Hepatic stellate cell (primary cell): Measurements from ENCODE around the gene PDE1A.
A peak's percentile ranks its signal among the peaks of the same experiment; 100 is the strongest.
"Not testable (repeated sequence)": the region's sequence is repeated elsewhere in the genome, so short reads cannot be mapped to it uniquely, and the experiment has no call there.

ENCODE experiments used
- DNase-seq: peaks from one replicate; pipeline ENCODE4 v3.0.0; 2011; ENCODE audit warnings: low spot score

PDE1A gene

DNA sequence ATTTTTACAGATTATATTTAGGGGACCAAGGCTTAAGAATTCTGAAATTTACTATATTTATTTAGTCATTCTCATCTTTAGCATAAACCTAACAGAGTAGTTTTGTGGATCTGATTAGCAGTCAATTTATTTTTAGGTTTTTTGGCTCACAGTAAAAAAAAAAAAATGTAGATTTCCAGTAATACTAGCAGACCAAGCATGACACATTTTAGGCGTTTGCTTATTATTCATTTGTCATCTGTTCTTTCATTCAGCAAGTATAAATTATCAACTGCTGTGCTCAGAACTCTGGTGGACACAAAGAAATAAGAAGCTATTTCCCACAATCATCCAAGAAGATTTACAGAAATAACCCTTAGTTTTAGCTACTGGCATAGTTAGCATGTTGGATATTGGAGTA is 20.6 kb downstream of the PDE1A start:
- no peak for DNase-seq

DNA sequence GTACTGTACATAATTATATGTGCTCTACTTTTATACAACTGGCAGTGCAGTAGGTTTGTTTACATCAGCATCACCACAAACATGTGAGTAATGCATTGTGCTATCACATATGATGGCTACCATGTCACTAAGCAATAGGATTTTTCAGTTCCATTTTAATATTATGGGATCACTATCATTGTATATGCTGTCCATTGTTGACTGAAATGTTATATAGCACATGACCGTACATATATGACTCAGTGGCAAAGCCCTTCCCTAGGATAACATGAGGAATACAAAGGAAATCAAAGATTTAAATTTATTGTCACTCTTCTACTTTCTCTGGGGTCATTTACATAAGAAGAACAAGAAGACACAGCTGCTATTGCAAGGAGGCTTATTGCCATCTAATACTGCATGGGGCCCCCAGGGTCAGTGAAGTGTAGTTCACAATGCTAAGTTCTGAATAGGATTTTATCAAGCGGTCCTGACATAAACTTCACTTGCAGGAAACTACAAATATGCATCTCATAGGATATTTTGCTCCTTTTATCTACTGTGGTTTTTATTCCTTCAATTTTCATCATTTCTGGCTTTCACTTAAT is 21.8 kb downstream of the PDE1A start:
- no peak for DNase-seq

GRCh38 chr2:182404092-182404491 is 22.7 kb downstream of the PDE1A start:
- DNase-seq = no peak

GRCh38 chr2:182393270-182393760 is 33.5 kb downstream of the PDE1A start:
- DNase-seq = no peak

- no peak for DNase-seq
These were observed 35.4 kb downstream of the PDE1A start for GRCh38 chr2:182391443-182391842.

GRCh38 chr2:182386267-182386880 is 40.5 kb downstream of the PDE1A start:
- not testable (repeated sequence) for DNase-seq

DNA sequence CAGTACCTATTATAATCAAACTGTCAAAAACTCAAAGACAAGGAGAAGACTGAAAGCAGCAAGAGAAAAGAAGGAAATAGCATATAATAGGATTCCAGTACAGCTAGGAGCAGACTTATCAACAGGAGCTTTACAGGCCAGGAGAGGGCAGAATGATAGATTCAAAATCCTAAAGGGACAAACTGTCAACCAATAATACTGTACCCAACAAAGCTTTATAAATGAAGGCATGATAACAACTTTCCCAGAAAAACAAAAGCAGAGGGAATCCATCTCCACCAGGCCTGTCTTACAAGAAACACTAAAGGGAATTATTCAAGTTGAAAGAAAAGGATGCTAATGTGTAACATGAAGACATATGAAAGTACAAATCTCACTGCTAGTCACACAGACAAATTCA is 42.0 kb downstream of the PDE1A start:
- no peak for DNase-seq

DNA sequence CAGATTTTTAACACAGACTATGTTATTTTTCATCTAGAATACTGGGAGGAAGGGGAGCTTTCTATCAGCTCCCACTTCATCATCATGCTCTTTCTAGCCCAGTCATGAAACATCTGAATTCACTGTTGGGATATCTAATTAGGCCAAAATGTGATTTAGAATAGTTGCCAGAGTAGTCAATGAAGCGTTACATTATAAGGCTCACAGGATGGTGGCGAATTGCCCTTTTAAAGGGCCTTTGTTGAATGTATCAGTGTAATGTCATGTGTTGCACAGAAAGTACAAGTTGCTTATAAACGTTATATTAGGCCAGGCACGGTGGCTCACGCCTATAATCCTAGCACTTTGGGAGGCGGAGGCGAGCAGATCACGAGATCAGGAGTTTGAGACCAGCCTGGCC is 45.6 kb downstream of the PDE1A start:
- no peak for DNase-seq

- DNase-seq = no peak
These were observed 47.6 kb downstream of the PDE1A start for GRCh38 chr2:182379241-182379640.

- DNase-seq = no peak
These were observed 48.1 kb downstream of the PDE1A start for GRCh38 chr2:182378759-182379158.

DNA sequence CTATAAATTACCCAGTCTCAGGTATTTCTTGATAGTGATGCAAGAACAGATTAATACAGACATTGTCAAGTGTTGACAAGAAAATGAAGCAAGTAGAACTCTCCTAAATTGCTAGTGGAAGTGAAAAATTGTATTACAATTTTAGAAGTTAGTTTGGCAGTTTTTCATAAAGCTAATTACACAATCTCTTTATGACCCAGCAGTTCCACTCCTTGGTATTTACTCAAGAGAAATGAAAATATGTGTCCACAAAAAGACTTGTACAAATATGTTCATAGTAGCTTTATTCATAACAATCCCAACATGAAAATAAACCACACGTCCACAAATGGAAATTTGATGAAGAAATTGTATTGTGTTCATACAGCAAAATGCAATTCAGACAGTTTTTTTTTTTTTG is 49.4 kb downstream of the PDE1A start:
- DNase-seq = no peak

DNA sequence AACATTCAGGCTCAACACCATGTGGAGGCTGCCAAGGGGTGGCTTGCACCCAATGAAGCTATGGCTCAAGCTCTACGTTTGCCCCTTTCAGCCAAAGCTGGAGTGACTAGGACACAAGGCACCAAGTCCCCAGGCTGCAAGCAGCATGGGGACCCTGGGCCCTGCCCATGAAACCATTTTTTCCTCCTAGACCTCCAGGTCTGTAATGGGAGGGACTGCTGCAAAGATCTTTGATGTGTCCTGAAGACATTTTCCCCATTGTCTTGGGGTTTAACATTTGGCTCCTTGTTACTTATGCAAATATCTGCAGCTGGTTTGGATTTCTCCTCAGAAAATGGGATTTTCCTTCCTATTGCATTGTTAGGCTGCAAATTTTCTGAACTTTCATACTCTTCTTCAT is 51.0 kb downstream of the PDE1A start:
- DNase-seq = no peak

GRCh38 chr2:182372661-182373060 is 54.2 kb downstream of the PDE1A start:
- peak; percentile 78 for DNase-seq

- no peak for DNase-seq
These were observed 57.8 kb downstream of the PDE1A start for GRCh38 chr2:182368996-182369395.

- DNase-seq = no peak
These were observed 58.4 kb downstream of the PDE1A start for GRCh38 chr2:182368446-182368845.

- no peak for DNase-seq
These were observed 59.4 kb downstream of the PDE1A start for GRCh38 chr2:182367401-182367800.

DNA sequence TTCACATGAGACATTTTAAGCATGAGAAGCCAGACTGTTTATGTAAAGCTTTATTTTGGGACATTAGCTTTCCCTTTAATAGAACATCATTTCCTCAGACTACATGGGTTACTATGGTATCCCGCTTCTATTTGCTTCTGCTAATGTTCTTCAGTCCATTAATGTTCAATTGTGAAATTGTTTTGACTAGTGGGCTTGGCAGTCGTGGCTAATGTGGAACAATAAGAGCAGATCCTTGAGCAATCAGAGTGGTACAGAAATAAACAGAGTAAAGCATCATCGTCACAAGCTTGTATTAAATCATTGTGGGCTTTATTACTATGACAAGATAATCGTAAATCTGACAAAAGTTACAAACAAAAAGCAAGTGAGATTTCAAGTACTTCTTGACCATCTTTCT is 60.2 kb downstream of the PDE1A start:
- DNase-seq = no peak

- no peak for DNase-seq
These were observed 61.0 kb downstream of the PDE1A start for GRCh38 chr2:182365855-182366254.

- DNase-seq = no peak
These were observed 65.4 kb downstream of the PDE1A start for GRCh38 chr2:182361477-182361876.

DNA sequence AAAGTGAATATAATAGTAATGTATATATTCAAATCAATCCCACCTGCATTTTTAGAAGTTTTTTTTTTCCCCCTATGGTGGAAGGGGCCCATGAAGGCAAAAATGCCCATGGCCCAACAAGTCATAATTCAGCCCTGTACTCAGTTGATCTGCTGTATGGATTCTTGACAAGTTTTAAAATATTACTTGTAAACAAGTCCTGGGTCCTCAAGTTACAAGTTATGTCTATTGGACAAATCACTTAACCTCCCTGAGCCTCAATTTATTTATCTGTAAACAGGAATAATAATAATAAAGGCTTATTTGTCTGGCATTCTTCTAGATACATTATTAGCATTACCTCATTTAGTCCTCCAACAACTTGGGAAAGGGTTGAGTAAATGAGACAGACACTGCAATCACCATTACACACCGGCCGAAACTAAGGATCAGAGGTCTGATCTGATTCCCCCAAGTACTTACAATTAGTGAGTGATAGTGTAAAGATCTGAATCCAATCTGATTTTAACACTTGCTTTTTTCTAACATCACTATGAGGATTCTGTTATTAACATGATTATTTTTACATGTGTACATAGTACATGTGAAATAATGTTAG is 66.1 kb downstream of the PDE1A start:
- DNase-seq = no peak

GRCh38 chr2:182359990-182360662 is 66.7 kb downstream of the PDE1A start:
- no peak for DNase-seq

DNA sequence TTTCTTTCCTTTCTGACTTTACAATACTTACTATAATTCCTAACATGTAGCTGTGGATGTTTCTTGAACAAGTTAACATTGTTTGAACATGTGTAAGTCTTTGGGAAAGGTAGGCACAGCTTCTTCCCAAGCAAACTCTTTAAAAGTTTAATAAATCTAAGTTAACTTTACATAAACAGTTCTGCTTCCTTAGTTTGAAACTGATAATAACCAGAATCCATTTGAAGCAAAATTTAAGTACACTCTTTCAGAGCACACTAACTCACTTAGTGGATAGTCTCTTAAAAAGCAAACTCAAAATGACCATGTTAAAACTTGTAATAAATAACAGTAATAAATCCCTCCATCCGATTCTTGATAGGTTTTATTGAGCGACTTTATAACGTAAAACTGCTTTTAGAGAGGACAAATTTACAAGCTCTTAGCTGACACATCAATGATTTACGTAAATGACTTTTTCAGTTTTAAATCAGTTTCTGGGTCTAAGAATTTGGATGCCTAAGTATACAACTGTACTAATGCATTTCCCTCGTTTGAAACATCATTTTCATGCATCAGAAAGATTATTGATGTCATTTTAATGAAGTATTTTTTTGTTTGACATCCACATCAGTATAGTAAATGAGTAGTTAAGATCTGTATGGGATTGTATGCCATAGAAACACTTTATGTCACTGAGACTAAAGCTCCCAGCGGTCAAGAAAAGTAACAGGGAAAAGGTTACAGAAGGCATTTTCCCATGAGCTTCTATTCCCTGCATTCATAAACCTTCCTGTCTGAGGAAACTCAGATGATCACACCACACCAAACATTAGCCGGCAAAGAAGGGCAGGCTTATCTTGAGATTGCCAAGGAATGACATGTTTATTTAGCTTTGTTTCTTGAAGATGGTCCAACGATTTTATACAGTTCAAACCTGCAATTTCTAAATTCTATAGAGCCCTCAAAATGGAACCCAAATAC is 67.5 kb downstream of the PDE1A start:
- no peak for DNase-seq
